Activated T-cell treated with anti-CD3 and anti-CD28 coated beads, Interleukin-2, amount 50 U/mL, for 72 hours (primary cell): ENCODE results near the gene ADAM22. TPM values are rescaled to one million over a fixed set of nuclear protein-coding genes. Genes with fewer than 3 reads are reported as not detected.

Experiments
- ATAC-seq, 2 donors: fragments of 150-1000 bp; cut with Tn5 transposase; replicated peaks in 1 of 2; 2 replicates each; pipeline ENCODE4 v1.10.0; 2021; ENCODE audit warnings: moderate library complexity in 2 of 2, mild to moderate bottlenecking in 1 of 2
- DNase-seq, 2 donors: peaks; one replicate each; pipeline ENCODE4 v3.0.0; 2021 to 2022; ENCODE audit warnings: mixed read lengths in 1 of 2
- H3K27ac Mint-ChIP-seq: one replicate; pipeline ENCODE4 v1.8.0; 2022; ENCODE audit warnings: mild to moderate bottlenecking, moderate library complexity, mixed read lengths
- H3K27me3 Mint-ChIP-seq: one replicate; pipeline ENCODE4 v1.8.0; 2022; ENCODE audit warnings: low read depth, mixed read lengths
- H3K36me3 Mint-ChIP-seq, 2 donors: one replicate each; pipeline ENCODE4 v1.8.0; 2022; ENCODE audit warnings: mixed read lengths in 2 of 2, mild to moderate bottlenecking in 1 of 2; ENCODE audit not compliant: insufficient read depth in 2 of 2
- H3K4me1 Mint-ChIP-seq: one replicate; pipeline ENCODE4 v1.8.0; 2022; ENCODE audit warnings: low read depth, mixed read lengths
- H3K4me3 Mint-ChIP-seq, 2 donors: one replicate each; pipeline ENCODE4 v1.8.0; 2022; ENCODE audit warnings: mild to moderate bottlenecking in 2 of 2, mixed read lengths in 2 of 2, moderate library complexity in 2 of 2
- H3K9me3 Mint-ChIP-seq, 2 donors: one replicate each; pipeline ENCODE4 v1.8.0; 2022; ENCODE audit warnings: mixed read lengths in 2 of 2
- total RNA-seq, 2 donors: library from RNA; stranded (reverse); gene quantifications; one replicate each; pipeline ENCODE4 v1.2.3, GENCODE V29; 2022

Gene ADAM22
- total RNA-seq, 2 donors from 2014 or later, result 2.5 to 3.2 TPM

GRCh38 chr7:88206254-88206653 lies 272.2 kb downstream of the ADAM22 start:
- Mint-ChIP-seq H3K4me3 (no peak overlapping the region), H3K4me1 (peaks cover 15% of the 10 kb centered on the region), H3K36me3 (peaks cover 10 to 34% of the 10 kb centered on the region in 2 donors), H3K27me3 (no peaks in the 10 kb centered on the region), H3K9me3 (no peaks in the 10 kb centered on the region), H3K27ac (no peak overlapping the region)
- DNase-seq, result no peak
- ATAC-seq, result no peak

- Mint-ChIP-seq H3K4me1 (peaks cover 3% of the 10 kb centered on the region), H3K4me3 (no peak overlapping the region), H3K36me3 (peaks cover 10 to 35% of the 10 kb centered on the region in 2 donors), H3K27ac (no peak overlapping the region), H3K27me3 (no peaks in the 10 kb centered on the region), H3K9me3 (no peaks in the 10 kb centered on the region)
- DNase-seq, result no peak
- no peak for ATAC-seq
Observed at GRCh38 chr7:88208521-88208920, 274.5 kb downstream of the ADAM22 start.

- no peak for ATAC-seq
- Mint-ChIP-seq H3K9me3 (no peaks in the 10 kb centered on the region), H3K36me3 (peaks cover 10 to 21% of the 10 kb centered on the region in 2 donors), H3K4me1 (peaks cover 7% of the 10 kb centered on the region), H3K27ac (no peak overlapping the region), H3K4me3 (no peak overlapping the region), H3K27me3 (no peaks in the 10 kb centered on the region)
- no peak for DNase-seq
Observed at GRCh38 chr7:88212918-88213317, 278.9 kb downstream of the ADAM22 start.

- Mint-ChIP-seq H3K4me3 (no peak overlapping the region), H3K9me3 (no peaks in the 10 kb centered on the region), H3K27ac (no peak overlapping the region), H3K36me3 (peaks cover 14 to 21% of the 10 kb centered on the region in 2 donors), H3K27me3 (no peaks in the 10 kb centered on the region), H3K4me1 (peaks cover 19% of the 10 kb centered on the region)
- ATAC-seq (no peak), DNase-seq (no peak)
Observed at GRCh38 chr7:88214456-88214855, 280.4 kb downstream of the ADAM22 start.

GRCh38 chr7:88215295-88215694 lies 281.2 kb downstream of the ADAM22 start:
- Mint-ChIP-seq H3K27ac (peak overlapping the region; percentile 33), H3K9me3 (no peaks in the 10 kb centered on the region), H3K4me1 (peaks cover 23% of the 10 kb centered on the region), H3K27me3 (no peaks in the 10 kb centered on the region), H3K36me3 (peaks cover 12 to 18% of the 10 kb centered on the region in 2 donors), H3K4me3 (no peak overlapping the region)
- DNase-seq (no peak), ATAC-seq (no peak)

DNA sequence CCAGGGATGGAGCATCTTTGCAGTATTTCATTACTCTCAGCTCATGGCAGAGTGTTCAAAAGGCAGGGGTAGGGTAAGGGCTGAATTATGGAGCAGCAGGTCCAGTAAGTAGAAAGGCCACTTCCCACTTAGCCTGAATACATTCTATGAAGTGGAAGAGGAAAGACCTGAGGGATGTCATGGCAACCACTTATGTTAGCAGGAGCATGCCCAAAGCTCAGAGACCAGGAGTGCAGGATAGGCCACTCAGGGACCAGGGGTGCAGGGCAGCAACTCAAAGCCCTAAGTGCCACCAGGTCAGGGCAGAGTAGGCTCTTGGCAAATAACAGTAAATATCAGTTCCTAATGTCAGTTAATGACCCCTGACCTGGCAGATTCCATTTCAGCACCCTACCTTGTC lies 282.2 kb downstream of the ADAM22 start:
- H3K36me3 Mint-ChIP-seq, result peaks cover 12 to 19% of the 10 kb centered on the region in 2 donors
- no peak overlapping the region for H3K27ac Mint-ChIP-seq
- H3K4me1 Mint-ChIP-seq, result peaks cover 30% of the 10 kb centered on the region
- H3K27me3 Mint-ChIP-seq, result no peaks in the 10 kb centered on the region
- no peak for ATAC-seq
- H3K9me3 Mint-ChIP-seq, result no peaks in the 10 kb centered on the region
- H3K4me3 Mint-ChIP-seq, result no peak overlapping the region
- no peak for DNase-seq

- no peak for DNase-seq
- Mint-ChIP-seq H3K36me3 (peaks cover 12 to 20% of the 10 kb centered on the region in 2 donors), H3K9me3 (no peaks in the 10 kb centered on the region), H3K4me3 (peak overlapping the region; percentile 96), H3K27ac (peak overlapping the region; percentile 96), H3K27me3 (no peaks in the 10 kb centered on the region), H3K4me1 (peaks cover 31% of the 10 kb centered on the region)
- ATAC-seq, result no peak
Observed at GRCh38 chr7:88217675-88218428, 283.8 kb downstream of the ADAM22 start.

- Mint-ChIP-seq H3K4me3 (peak overlapping the region; percentile 96), H3K27me3 (no peaks in the 10 kb centered on the region), H3K4me1 (peaks cover 31% of the 10 kb centered on the region), H3K36me3 (peaks cover 9 to 15% of the 10 kb centered on the region in 2 donors), H3K27ac (peak overlapping the region; percentile 96), H3K9me3 (no peaks in the 10 kb centered on the region)
- DNase-seq (no peak), ATAC-seq (no peak)
Observed at GRCh38 chr7:88218429-88218745, 284.3 kb downstream of the ADAM22 start.

DNA sequence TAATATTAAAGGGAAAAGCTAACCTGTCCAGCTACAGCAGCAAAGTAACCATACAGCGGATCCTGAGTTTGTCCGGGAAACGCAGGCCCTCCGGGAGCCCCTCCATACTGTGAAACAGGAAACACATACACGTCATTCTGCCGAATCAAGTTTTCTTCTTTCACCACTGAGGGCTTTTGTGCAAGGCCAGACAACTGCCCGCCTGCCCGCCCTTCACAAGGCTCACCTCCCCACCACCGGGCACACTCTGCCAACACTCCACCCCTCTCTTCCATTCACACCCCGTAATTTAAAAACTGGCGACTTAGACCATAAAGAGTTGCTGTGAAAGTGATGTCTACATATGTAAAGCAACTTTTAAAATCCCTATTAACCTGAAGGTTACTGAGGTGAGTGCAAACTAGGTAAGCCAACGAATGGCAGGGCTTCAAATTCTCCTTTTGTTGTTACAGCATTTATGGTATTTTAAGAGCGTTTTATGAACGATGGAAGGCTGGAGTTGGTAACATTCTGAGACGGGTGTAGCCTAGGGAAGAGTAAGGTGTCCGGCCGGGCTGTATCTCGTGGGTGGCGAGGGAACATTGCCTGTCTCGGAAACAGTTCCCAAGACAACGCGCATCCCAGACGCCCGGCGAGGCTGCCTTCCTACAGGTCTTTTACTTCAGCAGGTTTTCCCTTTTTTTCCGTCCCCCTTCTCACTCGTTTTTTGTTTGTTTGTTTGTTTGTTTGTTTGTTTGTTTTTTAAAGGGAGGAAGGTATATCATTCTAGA lies 285.0 kb downstream of the ADAM22 start:
- H3K4me3 Mint-ChIP-seq, result peak overlapping the region; percentile 96
- ATAC-seq (peak; percentile 11 to 48), DNase-seq (peak; percentile 38 to 45)
- peaks cover 31% of the 10 kb centered on the region for H3K4me1 Mint-ChIP-seq
- H3K9me3 Mint-ChIP-seq, result no peaks in the 10 kb centered on the region
- no peaks in the 10 kb centered on the region for H3K27me3 Mint-ChIP-seq
- peaks cover 6 to 15% of the 10 kb centered on the region in 2 donors for H3K36me3 Mint-ChIP-seq
- H3K27ac Mint-ChIP-seq, result peak overlapping the region; percentile 96

DNA sequence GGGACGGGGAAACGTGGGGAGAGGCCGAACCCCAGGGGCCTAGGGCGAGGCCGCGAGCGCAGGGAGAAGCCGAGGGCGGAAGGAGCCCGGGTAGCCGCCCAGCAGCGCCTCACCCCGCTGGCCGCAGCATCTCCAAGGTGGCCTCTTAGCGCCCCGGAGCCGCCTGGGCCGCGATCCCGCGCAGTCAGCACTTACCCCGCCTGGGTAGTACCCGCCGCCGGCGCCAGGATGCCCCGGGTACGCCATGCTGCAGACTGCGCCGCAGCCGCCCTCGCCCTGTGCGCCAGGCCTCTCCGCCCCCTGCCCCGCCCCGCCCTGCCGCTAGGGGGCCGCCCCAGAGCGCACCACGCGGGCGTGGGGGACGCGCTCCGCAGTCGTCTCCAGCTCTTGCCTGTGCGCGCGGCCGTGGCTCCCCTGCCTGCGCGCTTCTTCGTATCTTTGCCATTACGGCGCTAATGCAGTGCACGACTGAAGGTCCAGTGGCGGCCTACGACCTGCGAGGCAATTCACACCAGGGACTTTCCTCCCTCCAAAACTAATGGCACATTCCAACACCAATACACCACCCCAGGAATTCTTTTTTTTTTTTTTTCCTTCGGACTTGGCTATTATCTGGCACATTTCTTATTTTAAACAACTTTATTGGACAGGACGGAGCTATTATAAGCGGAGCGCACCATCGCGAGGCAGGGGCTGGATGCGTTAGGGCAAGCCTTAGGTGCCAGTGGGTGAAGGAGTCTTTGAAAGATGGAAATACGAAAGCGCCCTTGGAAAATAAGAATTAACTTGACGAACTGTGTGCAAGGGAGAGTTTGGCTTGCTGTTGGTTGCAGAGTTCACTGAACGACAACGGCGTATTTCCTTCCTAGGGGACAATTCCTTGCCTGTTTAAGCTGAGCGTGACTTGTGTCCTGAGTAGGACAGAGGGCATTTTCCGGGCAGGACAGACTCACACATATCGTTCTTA lies 286.0 kb downstream of the ADAM22 start, which contains the start of gene SRI:
SRI (minus strand) TSS at position 258 of the 967 bp plus-strand sequence; CDS start at position 246, 12 bp downstream.
- DNase-seq, result peak; percentile 92
- Mint-ChIP-seq H3K4me1 (peaks cover 31% of the 10 kb centered on the region), H3K36me3 (peaks cover 4 to 11% of the 10 kb centered on the region in 2 donors), H3K27me3 (no peaks in the 10 kb centered on the region), H3K9me3 (no peaks in the 10 kb centered on the region), H3K27ac (peak within 1 kb of the TSS; percentile 96), H3K4me3 (peak within 1 kb of the TSS; percentile 96)
- ATAC-seq, result peak; percentile 97 to 98

DNA sequence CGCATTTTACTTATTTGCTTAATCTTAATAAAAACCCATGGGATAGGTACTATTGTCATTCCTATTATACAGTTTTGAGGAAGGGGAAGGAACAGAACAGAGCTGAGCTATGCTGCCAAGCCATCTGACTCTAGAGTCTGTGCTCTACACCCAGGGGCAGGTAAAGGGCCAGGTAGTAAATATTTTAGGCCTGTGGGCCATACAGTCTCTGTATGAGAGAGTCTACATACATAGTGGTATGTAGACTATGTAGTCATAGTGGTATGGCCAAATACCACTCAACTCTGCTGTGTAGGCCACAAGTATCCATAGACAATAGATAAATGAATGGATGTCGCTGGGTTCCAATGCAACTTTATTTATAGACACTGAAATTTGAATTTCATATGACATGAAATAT lies 289.2 kb downstream of the ADAM22 start:
- peaks cover 3% of the 10 kb centered on the region for H3K27me3 Mint-ChIP-seq
- peaks cover 4 to 9% of the 10 kb centered on the region in 2 donors for H3K36me3 Mint-ChIP-seq
- H3K27ac Mint-ChIP-seq, result no peak overlapping the region
- H3K9me3 Mint-ChIP-seq, result no peaks in the 10 kb centered on the region
- DNase-seq, result no peak
- no peak overlapping the region for H3K4me3 Mint-ChIP-seq
- no peak for ATAC-seq
- peaks cover 21% of the 10 kb centered on the region for H3K4me1 Mint-ChIP-seq

GRCh38 chr7:88224601-88225275 lies 290.7 kb downstream of the ADAM22 start:
- ATAC-seq (no peak), DNase-seq (no peak)
- Mint-ChIP-seq H3K4me1 (peaks cover 11% of the 10 kb centered on the region), H3K27ac (no peak overlapping the region), H3K36me3 (peaks cover 0 to 9% of the 10 kb centered on the region in 2 donors), H3K27me3 (peaks cover 11% of the 10 kb centered on the region), H3K9me3 (peaks cover 0 to 2% of the 10 kb centered on the region in 2 donors), H3K4me3 (no peak overlapping the region)
